H1 (cell line): ENCODE measurements around the gene ALDH1B1. TPM values are rescaled to one million over a fixed set of nuclear protein-coding genes. Genes with fewer than 3 reads are reported as not detected.

Experiments
- ATF3 ChIP-seq: IDR thresholded peaks from 2 replicates; pipeline ENCODE4 v1.6.1; 2011; ENCODE audit warnings: low read depth, mild to moderate bottlenecking, low read length; ENCODE audit not compliant: insufficient read depth
- BCL11A ChIP-seq, 2 experiments: IDR thresholded peaks; one replicate each; pipeline ENCODE4 v1.6.1; 2011; ENCODE audit warnings: low read depth in 2 of 2, low read length in 2 of 2, mild to moderate bottlenecking in 2 of 2
- BRCA1 ChIP-seq: IDR thresholded peaks from 2 replicates; pipeline ENCODE4 v1.6.1; 2012; ENCODE audit warnings: low read depth, low read length, improper control_type of control experiment
- CHD2 ChIP-seq: IDR thresholded peaks from 2 replicates; pipeline ENCODE4 v1.6.1; 2012; ENCODE audit warnings: low read length, improper control_type of control experiment
- CHD7 ChIP-seq: fragments of 300-600 bp; sonication (generic); IDR thresholded peaks from 2 replicates; pipeline ENCODE4 v1.7.1; 2012; ENCODE audit warnings: low read length, moderate library complexity, mild to moderate bottlenecking, inconsistent platforms; ENCODE audit not compliant: insufficient replicate concordance
- E2F6 ChIP-seq: IDR thresholded peaks from 2 replicates; pipeline ENCODE4 v1.6.1; 2012; ENCODE audit warnings: inconsistent platforms
- MAX ChIP-seq: IDR thresholded peaks from 2 replicates; pipeline ENCODE4 v1.6.1; 2012; ENCODE audit warnings: inconsistent platforms
- SIRT6 ChIP-seq: IDR thresholded peaks from one replicate; pipeline ENCODE4 v1.7.1; 2012; ENCODE audit warnings: low read length, inconsistent platforms
- SRF ChIP-seq: IDR thresholded peaks from 2 replicates; pipeline ENCODE4 v1.6.1; 2011; ENCODE audit warnings: mild to moderate bottlenecking, low read depth, low read length, moderate library complexity
- polyA plus RNA-seq, 7 experiments: library from polyadenylated mRNA; depleted of rRNA in 3 of 7; stranded (reverse) in 5 of 7; unstranded in 2 of 7; fragments of >200 nt in 5 of 7; fragments of 200-250 nt in 2 of 7; gene quantifications; 1 replicate in 5 of 7; 2 replicates in 1 of 7; 4 replicates in 1 of 7; pipeline versions ENCODE4 v1.2.1 to v1.2.3, GENCODE V29; 2011 to 2013; ENCODE audit warnings: missing spikeins in 2 of 7, mixed read lengths in 2 of 7
- total RNA-seq: library from RNA; stranded (reverse); fragmentation: NEBNext Ultra II Directional; extraction: Animal tissue kit (Norgen Biotek cat#: 25700); gene quantifications from 2 replicates; pipeline ENCODE4 v1.2.1, GENCODE V29; 2021

ALDH1B1 gene
- total and polyA plus RNA-seq, 2 of the 8 experiments (the other 6 are each of a cell fraction or from before 2014, with no cell fraction given) = 41.6 to 78.7 TPM

- TF ChIP-seq E2F6 (no peak), MAX (no peak), CHD2 (no peak), SRF (no peak), BRCA1 (no peak), ATF3 (no peak), SIRT6 (no peak), CHD7 (no peak), BCL11A (IDR thresholded peaks at IDR 0.05; ENCODE audit: low read depth in 2 of 2, low read length in 2 of 2) (no peak)
Observed at GRCh38 chr9:38428062-38428461, 35.6 kb downstream of the ALDH1B1 start (continued).
